Endothelial cell of umbilical vein (primary cell): ENCODE measurements around the gene OCA2. TPM values are rescaled to one million over a fixed set of nuclear protein-coding genes. Genes with fewer than 3 reads are reported as not detected.

ENCODE experiments used
- BruUV-seq: library from RNA; stranded (reverse); fragments of 400-500 nt; replicated peaks from 2 replicates; lab custom pipeline; 2021; lab: Mats Ljungman, UMichigan
- CTCF ChIA-PET: fragments of 300-600, 350-600 bp; sonication (Branson Sonifier 250); formaldehyde crosslinking; loops from one replicate; lab custom pipeline; 2021; ENCODE audit warnings: antibody characterized with exemption, inconsistent platforms; lab: Charles Lee
- POLR2A ChIA-PET: fragments of 300-600, 350-600 bp; sonication (Branson Sonifier 250); formaldehyde crosslinking; loops from one replicate; lab custom pipeline; 2021; ENCODE audit warnings: antibody characterized with exemption, inconsistent platforms; lab: Charles Lee
- DNase-seq: peaks from one replicate; pipeline ENCODE4 v3.0.0-alpha.2; 2011; ENCODE audit warnings: low read depth, low spot score
- FAIRE-seq: peaks from 2 replicates; lab custom pipeline; 2011; peaks lifted over from hg19 to GRCh38; lab: Jason Lieb, UNC
- H2AFZ ChIP-seq: 2 replicates; pipeline ENCODE4 v1.6.0; 2012; ENCODE audit warnings: low read depth, low read length, control low read depth, inconsistent platforms
- H3K27ac ChIP-seq: 2 replicates; pipeline ENCODE4 v1.5.1; 2011; ENCODE audit warnings: low read depth, mild to moderate bottlenecking, control low read depth, low read length, moderate library complexity; ENCODE audit not compliant: insufficient read depth
- H3K27me3 ChIP-seq, 2 experiments: 2 replicates each; pipeline versions ENCODE4 v1.6.0 to v1.6.1; 2011; ENCODE audit warnings: low read length in 2 of 2, mixed read lengths in 1 of 2; ENCODE audit not compliant: control insufficient read depth in 2 of 2, insufficient read depth in 2 of 2
- H3K36me3 ChIP-seq, 2 experiments: 2 replicates in 1 of 2; 3 replicates in 1 of 2; pipeline ENCODE4 v1.5.1; 2011; ENCODE audit warnings: low read length in 2 of 2, mild to moderate bottlenecking in 1 of 2, moderate library complexity in 1 of 2; ENCODE audit not compliant: control insufficient read depth in 2 of 2, insufficient read depth in 2 of 2; ENCODE audit errors: extremely low read depth in 1 of 2
- H3K4me1 ChIP-seq: 3 replicates; pipeline ENCODE4 v1.5.1; 2011; ENCODE audit warnings: mild to moderate bottlenecking, low read length; ENCODE audit not compliant: control insufficient read depth, insufficient read depth; ENCODE audit errors: extremely low read depth
- H3K4me2 ChIP-seq: 2 replicates; pipeline ENCODE4 v1.6.1; 2011; ENCODE audit warnings: low read length, control low read depth, mixed read lengths; ENCODE audit not compliant: insufficient read depth
- H3K4me3 ChIP-seq, 3 experiments: fragments of 200-600 bp in 1 of 3; sonication (generic), shearing (Covaris generic) in 1 of 3; replicated peaks in 1 of 3; 2 replicates each; pipeline ENCODE4 v1.5.1; 2011 to 2016; ENCODE audit warnings: control low read depth in 3 of 3, low read length in 3 of 3, mild to moderate bottlenecking in 2 of 3, inconsistent platforms in 1 of 3, low read depth in 1 of 3, moderate library complexity in 1 of 3; ENCODE audit not compliant: insufficient read depth in 1 of 3
- H3K79me2 ChIP-seq: 2 replicates; pipeline ENCODE4 v1.6.0; 2012; ENCODE audit warnings: low read length, inconsistent platforms; ENCODE audit not compliant: control insufficient read depth, insufficient read depth
- H3K9ac ChIP-seq: replicated peaks from 2 replicates; pipeline ENCODE3; 2011; ENCODE audit warnings: low read length, control low read depth; ENCODE audit not compliant: insufficient read depth; ENCODE audit errors: extremely low read depth
- H3K9me1 ChIP-seq: replicated peaks from 3 replicates; pipeline ENCODE4 v1.6.0; 2011; ENCODE audit warnings: mild to moderate bottlenecking, low read length; ENCODE audit not compliant: control insufficient read depth, insufficient read depth; ENCODE audit errors: extremely low read depth
- H3K9me3 ChIP-seq: replicated peaks from 2 replicates; pipeline ENCODE4 v1.5.1; 2012; ENCODE audit warnings: low read length, inconsistent platforms; ENCODE audit not compliant: control insufficient read depth, insufficient read depth
- H4K20me1 ChIP-seq: replicated peaks from 2 replicates; pipeline ENCODE3; 2011; ENCODE audit warnings: mild to moderate bottlenecking, low read length; ENCODE audit not compliant: control insufficient read depth, insufficient read depth; ENCODE audit errors: extremely low read depth
- EZH2 ChIP-seq: IDR thresholded peaks from 2 replicates; pipeline ENCODE4 v1.6.1; 2012; ENCODE audit warnings: borderline replicate concordance, low read depth, mild to moderate bottlenecking, moderate library complexity, low read length, inconsistent platforms; ENCODE audit not compliant: severe bottlenecking
- FOS ChIP-seq: IDR thresholded peaks from 2 replicates; pipeline ENCODE4 v1.6.1; 2011; ENCODE audit warnings: mild to moderate bottlenecking, low read length, moderate library complexity, borderline replicate concordance; ENCODE audit not compliant: insufficient read depth
- GATA2 ChIP-seq: IDR thresholded peaks from 2 replicates; pipeline ENCODE4 v1.7.0; 2011; ENCODE audit warnings: low read depth, mild to moderate bottlenecking, moderate library complexity, mixed read lengths, low read length; ENCODE audit not compliant: insufficient read length, insufficient read depth
- JUN ChIP-seq: IDR thresholded peaks from 2 replicates; pipeline ENCODE4 v1.6.1; 2011; ENCODE audit warnings: borderline replicate concordance, low read depth; ENCODE audit not compliant: insufficient read length, insufficient read depth
- MYC ChIP-seq: IDR thresholded peaks from one replicate; pipeline ENCODE4 v1.6.1; 2011; ENCODE audit warnings: mild to moderate bottlenecking, low read depth, low read length
- POLR2A ChIP-seq: IDR thresholded peaks from 2 replicates; pipeline ENCODE4 v1.6.1; 2012; ENCODE audit warnings: low read depth, mild to moderate bottlenecking, control low read depth, low read length
- POLR2AphosphoS5 ChIP-seq: IDR thresholded peaks from 2 replicates; pipeline ENCODE4 v1.6.1; 2012; ENCODE audit warnings: low read depth, mild to moderate bottlenecking, control low read depth, low read length, moderate library complexity; ENCODE audit not compliant: insufficient read depth
- dilution Hi-C: fragments of 300-500 bp; cut with MboI; formaldehyde crosslinking; loops from one replicate; pipeline ENCODE4 v1.15.0; 2019; ENCODE audit warnings: low sequenced_read_pairs; ENCODE audit not compliant: extremely low pct_ligation_motif_present
- intact Hi-C: fragments of 100-400 bp; cut with micrococcal nuclease; formaldehyde crosslinking; loops from one replicate; pipeline ENCODE4 v1.10.0; 2022
- polyA plus RNA-seq, 4 experiments: library from polyadenylated mRNA; depleted of rRNA in 3 of 4; stranded (reverse) in 3 of 4; unstranded in 1 of 4; fragments of >200 nt; gene quantifications; 2 replicates each; pipeline versions ENCODE4 v1.2.1 to v1.2.3, GENCODE V29; 2011 to 2012; ENCODE audit warnings: missing spikeins in 1 of 4
- total RNA-seq: library from RNA; stranded (reverse); gene quantifications from 2 replicates; pipeline ENCODE4 v1.2.3, GENCODE V29; 2021
- TF ChIP-seq, protein P1 (sequence below): IDR thresholded peaks from 2 replicates; pipeline ENCODE4 v1.6.1; 2011; ENCODE audit not compliant: insufficient read depth, insufficient read length
- TF ChIP-seq, protein P2 (sequence below), 2 donors: IDR thresholded peaks; 1 replicate in 1 of 2; 2 replicates in 1 of 2; pipeline ENCODE4 v1.5.1; 2011; ENCODE audit warnings: low read length in 2 of 2, mild to moderate bottlenecking in 2 of 2, moderate library complexity in 2 of 2, control low read depth in 1 of 2, inconsistent platforms in 1 of 2, low read depth in 1 of 2; ENCODE audit not compliant: insufficient read depth in 1 of 2; ENCODE audit errors: extremely low read depth in 1 of 2

OCA2 gene
- total and polyA plus RNA-seq, 2 donors (not counting 3 experiments of a cell fraction or from before 2014, with no cell fraction given), result not detected

DNA sequence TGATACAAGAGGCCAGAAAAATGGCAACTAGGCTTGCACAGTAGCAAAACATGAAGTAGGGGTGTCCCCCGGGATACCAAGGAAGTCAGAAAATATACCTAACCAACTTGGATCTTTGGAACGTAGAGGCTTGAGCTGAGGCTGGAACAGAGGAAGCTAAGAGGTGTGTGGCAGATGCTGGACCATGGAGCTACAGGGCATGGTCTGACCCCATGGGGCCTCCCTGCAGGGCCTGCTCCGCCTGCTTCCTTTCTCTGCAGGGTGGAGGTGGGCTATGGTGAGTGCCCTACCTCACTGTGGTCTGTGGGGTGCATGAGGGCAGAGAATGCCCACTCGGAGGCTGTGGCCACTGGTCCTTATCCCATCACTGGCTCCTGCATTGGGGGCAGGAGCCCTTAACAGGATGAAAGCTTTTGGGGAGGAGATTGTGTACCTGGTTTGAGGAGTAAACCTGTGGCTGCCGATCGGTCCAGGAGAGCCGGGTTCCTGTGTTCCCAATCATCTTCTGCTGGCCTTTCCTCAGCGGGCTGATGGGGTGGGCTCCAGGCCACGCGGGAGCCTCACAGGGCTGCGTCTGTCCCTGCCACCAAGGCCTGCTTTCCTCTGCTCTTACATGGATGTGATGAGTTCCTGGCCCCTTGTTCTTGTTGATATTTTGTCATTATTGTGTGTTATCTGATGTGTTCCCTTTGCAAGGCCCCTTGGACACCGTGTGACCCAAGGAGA, 96.8 kb downstream of the OCA2 start:
- BruUV-seq, result no TSS peak
- intact Hi-C loops, result no loop called here
- no peak for FAIRE-seq

More for the DNA sequence above, 96.8 kb downstream of the OCA2 start:
- Histone ChIP-seq H3K9me3 (peaks cover 13% of the 10 kb centered on the region), H3K27ac (no peak overlapping the region), H3K9me1 (no peaks in the 10 kb centered on the region), H3K4me1 (no peaks in the 10 kb centered on the region), H4K20me1 (no peaks in the 10 kb centered on the region), H3K36me3 (no peaks in the 10 kb centered on the region), H3K9ac (no peak overlapping the region), H3K79me2 (no peaks in the 10 kb centered on the region), H3K4me2 (no peak overlapping the region), H3K27me3 (no peaks in the 10 kb centered on the region), H2AFZ (no peak overlapping the region), H3K4me3 (no peak overlapping the region)
- DNase-seq, result no peak
- TF ChIP-seq POLR2AphosphoS5 (no peak), MYC (no peak), FOS (no peak), JUN (no peak), EZH2 (no peak), POLR2A (no peak), GATA2 (no peak)
- TF ChIP-seq, protein P1, sequence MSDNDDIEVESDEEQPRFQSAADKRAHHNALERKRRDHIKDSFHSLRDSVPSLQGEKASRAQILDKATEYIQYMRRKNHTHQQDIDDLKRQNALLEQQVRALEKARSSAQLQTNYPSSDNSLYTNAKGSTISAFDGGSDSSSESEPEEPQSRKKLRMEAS, result no peak
- TF ChIP-seq, protein P2, sequence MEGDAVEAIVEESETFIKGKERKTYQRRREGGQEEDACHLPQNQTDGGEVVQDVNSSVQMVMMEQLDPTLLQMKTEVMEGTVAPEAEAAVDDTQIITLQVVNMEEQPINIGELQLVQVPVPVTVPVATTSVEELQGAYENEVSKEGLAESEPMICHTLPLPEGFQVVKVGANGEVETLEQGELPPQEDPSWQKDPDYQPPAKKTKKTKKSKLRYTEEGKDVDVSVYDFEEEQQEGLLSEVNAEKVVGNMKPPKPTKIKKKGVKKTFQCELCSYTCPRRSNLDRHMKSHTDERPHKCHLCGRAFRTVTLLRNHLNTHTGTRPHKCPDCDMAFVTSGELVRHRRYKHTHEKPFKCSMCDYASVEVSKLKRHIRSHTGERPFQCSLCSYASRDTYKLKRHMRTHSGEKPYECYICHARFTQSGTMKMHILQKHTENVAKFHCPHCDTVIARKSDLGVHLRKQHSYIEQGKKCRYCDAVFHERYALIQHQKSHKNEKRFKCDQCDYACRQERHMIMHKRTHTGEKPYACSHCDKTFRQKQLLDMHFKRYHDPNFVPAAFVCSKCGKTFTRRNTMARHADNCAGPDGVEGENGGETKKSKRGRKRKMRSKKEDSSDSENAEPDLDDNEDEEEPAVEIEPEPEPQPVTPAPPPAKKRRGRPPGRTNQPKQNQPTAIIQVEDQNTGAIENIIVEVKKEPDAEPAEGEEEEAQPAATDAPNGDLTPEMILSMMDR (IDR thresholded peaks at IDR 0.05; ENCODE audit: extremely low read depth in 1 of 2, insufficient read depth in 1 of 2, low read depth in 1 of 2, low read length in 2 of 2), result no peak
- ChIA-PET POLR2A (no interaction called here), CTCF (no interaction called here)
- dilution Hi-C loops, result no loop called here
